Stimulated activated memory B cell treated with anti-CD40 and anti-IgM and Interleukin-4, amounts not matched to agents 10 μg/mL and 1 μg/mL and 100 μg/mL, for 72 hours (primary cell): Measurements from ENCODE around the gene CADPS.

Experiments used
- ATAC-seq: fragments of 150-1000 bp; cut with Tn5 transposase; 2 replicates; pipeline ENCODE4 v1.10.0; 2021
- H3K27ac Mint-ChIP-seq: one replicate; pipeline ENCODE4 v1.8.0; 2022; ENCODE audit warnings: mild to moderate bottlenecking, mixed read lengths
- H3K27me3 Mint-ChIP-seq: one replicate; pipeline ENCODE4 v1.8.0; 2022; ENCODE audit warnings: mixed read lengths
- H3K36me3 Mint-ChIP-seq: one replicate; pipeline ENCODE4 v1.8.0; 2022; ENCODE audit warnings: mixed read lengths
- H3K4me1 Mint-ChIP-seq: one replicate; pipeline ENCODE4 v1.8.0; 2022; ENCODE audit warnings: mixed read lengths
- H3K4me3 Mint-ChIP-seq: one replicate; pipeline ENCODE4 v1.8.0; 2022; ENCODE audit warnings: mild to moderate bottlenecking, moderate library complexity, mixed read lengths
- H3K9me3 Mint-ChIP-seq: one replicate; pipeline ENCODE4 v1.8.0; 2022; ENCODE audit warnings: mixed read lengths

CADPS gene

GRCh38 chr3:62636235-62636826 lies 238.9 kb downstream of the CADPS start:
- no peak for ATAC-seq
- Mint-ChIP-seq H3K27ac (no peak overlapping the region), H3K27me3 (no peaks in the 10 kb centered on the region)

GRCh38 chr3:62632510-62633294 lies 242.5 kb downstream of the CADPS start:
- ATAC-seq, result peak; percentile 28
- Mint-ChIP-seq H3K36me3 (no peaks in the 10 kb centered on the region), H3K27me3 (no peaks in the 10 kb centered on the region), H3K9me3 (no peaks in the 10 kb centered on the region), H3K4me3 (no peak overlapping the region), H3K4me1 (no peaks in the 10 kb centered on the region), H3K27ac (no peak overlapping the region)

More at GRCh38 chr3:62636235-62636826, 238.9 kb downstream of the CADPS start:
- Mint-ChIP-seq H3K4me1 (no peaks in the 10 kb centered on the region), H3K4me3 (no peak overlapping the region), H3K36me3 (no peaks in the 10 kb centered on the region), H3K9me3 (no peaks in the 10 kb centered on the region)

- Mint-ChIP-seq H3K4me3 (no peak overlapping the region), H3K4me1 (no peaks in the 10 kb centered on the region)
These were observed 243.7 kb downstream of the CADPS start for GRCh38 chr3:62631488-62631887.

GRCh38 chr3:62630664-62631063 lies 244.6 kb downstream of the CADPS start:
- Mint-ChIP-seq H3K4me3 (no peak overlapping the region), H3K27ac (no peak overlapping the region), H3K36me3 (no peaks in the 10 kb centered on the region), H3K9me3 (no peaks in the 10 kb centered on the region), H3K27me3 (no peaks in the 10 kb centered on the region), H3K4me1 (peaks cover under 1% of the 10 kb centered on the region)
- no peak for ATAC-seq

More at GRCh38 chr3:62631488-62631887, 243.7 kb downstream of the CADPS start:
- no peaks in the 10 kb centered on the region for H3K27me3 Mint-ChIP-seq
- H3K27ac Mint-ChIP-seq, result no peak overlapping the region
- no peaks in the 10 kb centered on the region for H3K9me3 Mint-ChIP-seq
- H3K36me3 Mint-ChIP-seq, result no peaks in the 10 kb centered on the region
- no peak for ATAC-seq

- Mint-ChIP-seq H3K9me3 (no peaks in the 10 kb centered on the region), H3K4me3 (no peak overlapping the region), H3K27me3 (no peaks in the 10 kb centered on the region), H3K36me3 (no peaks in the 10 kb centered on the region), H3K27ac (no peak overlapping the region), H3K4me1 (peaks cover 11% of the 10 kb centered on the region)
- ATAC-seq, result no peak
These were observed 249.9 kb downstream of the CADPS start for GRCh38 chr3:62625268-62625667.

- Mint-ChIP-seq H3K9me3 (no peaks in the 10 kb centered on the region), H3K27me3 (no peaks in the 10 kb centered on the region), H3K27ac (no peak overlapping the region), H3K4me3 (no peak overlapping the region), H3K36me3 (no peaks in the 10 kb centered on the region), H3K4me1 (peaks cover 11% of the 10 kb centered on the region)
- no peak for ATAC-seq
These were observed 251.0 kb downstream of the CADPS start for GRCh38 chr3:62624185-62624584.

GRCh38 chr3:62622553-62623174 lies 252.6 kb downstream of the CADPS start:
- no peak overlapping the region for H3K27ac Mint-ChIP-seq
- no peak for ATAC-seq
- no peaks in the 10 kb centered on the region for H3K9me3 Mint-ChIP-seq
- no peaks in the 10 kb centered on the region for H3K27me3 Mint-ChIP-seq
- H3K4me1 Mint-ChIP-seq, result peaks cover 11% of the 10 kb centered on the region
- H3K36me3 Mint-ChIP-seq, result no peaks in the 10 kb centered on the region
- no peak overlapping the region for H3K4me3 Mint-ChIP-seq

GRCh38 chr3:62621925-62622324 lies 253.3 kb downstream of the CADPS start:
- Mint-ChIP-seq H3K9me3 (no peaks in the 10 kb centered on the region), H3K4me1 (peaks cover 11% of the 10 kb centered on the region), H3K27me3 (no peaks in the 10 kb centered on the region), H3K36me3 (no peaks in the 10 kb centered on the region), H3K27ac (no peak overlapping the region), H3K4me3 (no peak overlapping the region)
- ATAC-seq, result no peak

GRCh38 chr3:62621176-62621575 lies 254.0 kb downstream of the CADPS start:
- no peak for ATAC-seq
- peaks cover 11% of the 10 kb centered on the region for H3K4me1 Mint-ChIP-seq
- H3K27me3 Mint-ChIP-seq, result no peaks in the 10 kb centered on the region
- no peak overlapping the region for H3K27ac Mint-ChIP-seq
- no peaks in the 10 kb centered on the region for H3K9me3 Mint-ChIP-seq
- no peak overlapping the region for H3K4me3 Mint-ChIP-seq
- no peaks in the 10 kb centered on the region for H3K36me3 Mint-ChIP-seq

GRCh38 chr3:62615258-62615849 lies 259.9 kb downstream of the CADPS start:
- Mint-ChIP-seq H3K36me3 (no peaks in the 10 kb centered on the region), H3K27me3 (no peaks in the 10 kb centered on the region), H3K4me1 (no peaks in the 10 kb centered on the region), H3K4me3 (no peak overlapping the region), H3K27ac (no peak overlapping the region), H3K9me3 (no peaks in the 10 kb centered on the region)
- no peak for ATAC-seq

GRCh38 chr3:62614527-62614926 lies 260.7 kb downstream of the CADPS start:
- no peaks in the 10 kb centered on the region for H3K27me3 Mint-ChIP-seq
- no peak for ATAC-seq
- no peak overlapping the region for H3K27ac Mint-ChIP-seq
- H3K4me3 Mint-ChIP-seq, result no peak overlapping the region
- H3K4me1 Mint-ChIP-seq, result no peaks in the 10 kb centered on the region
- no peaks in the 10 kb centered on the region for H3K36me3 Mint-ChIP-seq
- no peaks in the 10 kb centered on the region for H3K9me3 Mint-ChIP-seq

- H3K4me1 Mint-ChIP-seq, result no peaks in the 10 kb centered on the region
These were observed 263.5 kb downstream of the CADPS start for GRCh38 chr3:62611541-62612240.

GRCh38 chr3:62607287-62608029 lies 267.8 kb downstream of the CADPS start:
- Mint-ChIP-seq H3K27me3 (no peaks in the 10 kb centered on the region), H3K36me3 (no peaks in the 10 kb centered on the region), H3K9me3 (no peaks in the 10 kb centered on the region), H3K4me3 (no peak overlapping the region), H3K4me1 (no peaks in the 10 kb centered on the region), H3K27ac (no peak overlapping the region)
- no peak for ATAC-seq

More at GRCh38 chr3:62611541-62612240, 263.5 kb downstream of the CADPS start:
- H3K27me3 Mint-ChIP-seq, result no peaks in the 10 kb centered on the region
- no peaks in the 10 kb centered on the region for H3K36me3 Mint-ChIP-seq
- no peak overlapping the region for H3K27ac Mint-ChIP-seq
- no peaks in the 10 kb centered on the region for H3K9me3 Mint-ChIP-seq
- no peak for ATAC-seq
- H3K4me3 Mint-ChIP-seq, result no peak overlapping the region

- Mint-ChIP-seq H3K27me3 (no peaks in the 10 kb centered on the region), H3K27ac (no peak overlapping the region), H3K36me3 (no peaks in the 10 kb centered on the region), H3K4me3 (no peak overlapping the region), H3K9me3 (no peaks in the 10 kb centered on the region), H3K4me1 (no peaks in the 10 kb centered on the region)
- no peak for ATAC-seq
These were observed 269.7 kb downstream of the CADPS start for GRCh38 chr3:62605413-62606068.
